GM21825 (cell line): Measurements from ENCODE around the gene EPN2.

Source experiments
- ATAC-seq: cut with Tn5 transposase; IDR thresholded peaks from one replicate; pipeline ENCODE4 v1.9.1; 2021; ENCODE audit warnings: mild to moderate bottlenecking, moderate library complexity; ENCODE audit not compliant: unreplicated experiment

EPN2 gene

DNA sequence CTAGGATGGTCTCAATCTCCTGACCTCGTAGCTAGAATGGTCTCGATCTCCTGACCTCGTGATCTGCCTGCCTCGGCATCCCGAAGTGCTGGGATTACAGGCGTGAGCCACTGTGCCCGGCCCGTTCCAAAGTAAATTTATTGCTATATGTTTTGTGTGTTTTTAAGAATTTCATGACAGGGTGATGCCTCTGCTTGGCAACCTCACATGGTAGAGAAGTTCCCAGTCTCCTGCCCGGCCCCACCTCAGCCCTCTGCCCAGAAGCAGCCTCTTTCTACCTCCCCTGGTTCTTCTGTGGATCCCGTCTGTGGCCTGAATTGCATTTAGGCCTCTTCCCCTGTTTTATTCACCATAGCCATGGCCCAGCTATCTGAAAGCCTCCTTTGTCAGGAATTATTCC is 70.4 kb downstream of the EPN2 start:
- ATAC-seq: no peak

DNA sequence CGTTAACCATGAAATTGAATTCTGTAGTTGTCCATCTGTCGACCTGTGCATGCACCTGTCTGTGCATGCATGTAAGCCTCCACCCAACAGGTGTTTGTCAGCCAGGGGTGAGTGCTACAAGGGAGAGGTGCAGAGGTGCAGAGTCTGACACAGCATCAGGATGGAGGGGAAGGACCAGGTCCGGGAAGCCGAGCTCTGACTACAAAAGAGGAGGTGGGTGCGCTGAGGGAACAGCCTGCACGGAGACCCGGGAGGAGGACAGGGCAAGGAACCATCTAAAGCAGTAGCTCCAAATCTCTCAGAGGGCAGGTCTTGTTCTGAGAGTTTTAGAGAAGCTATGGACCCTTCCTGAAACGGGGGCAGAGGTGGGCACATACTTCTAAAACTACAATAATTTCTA is 71.2 kb downstream of the EPN2 start:
- no peak for ATAC-seq

DNA sequence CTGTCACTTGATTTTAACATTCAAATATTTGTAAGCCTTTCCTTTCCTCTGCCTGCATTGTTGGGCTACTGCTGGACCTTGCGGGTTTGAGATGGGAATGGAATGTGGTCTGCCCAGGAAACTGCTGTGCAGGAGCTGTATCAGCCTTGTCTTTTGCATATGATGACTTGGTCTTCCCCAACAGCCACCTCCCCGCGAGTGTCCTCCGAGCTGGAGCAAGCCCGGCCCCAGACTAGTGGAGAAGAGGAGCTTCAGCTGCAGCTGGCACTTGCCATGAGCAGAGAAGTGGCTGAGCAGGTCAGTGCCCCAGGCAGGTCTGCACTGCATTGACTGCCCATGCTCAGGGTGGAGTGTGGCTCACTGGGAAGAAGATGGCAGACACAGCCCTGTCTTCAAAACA is 72.5 kb downstream of the EPN2 start:
- ATAC-seq: no peak

- ATAC-seq: no peak
These were observed 73.0 kb downstream of the EPN2 start for GRCh38 chr17:19310151-19310550.

DNA sequence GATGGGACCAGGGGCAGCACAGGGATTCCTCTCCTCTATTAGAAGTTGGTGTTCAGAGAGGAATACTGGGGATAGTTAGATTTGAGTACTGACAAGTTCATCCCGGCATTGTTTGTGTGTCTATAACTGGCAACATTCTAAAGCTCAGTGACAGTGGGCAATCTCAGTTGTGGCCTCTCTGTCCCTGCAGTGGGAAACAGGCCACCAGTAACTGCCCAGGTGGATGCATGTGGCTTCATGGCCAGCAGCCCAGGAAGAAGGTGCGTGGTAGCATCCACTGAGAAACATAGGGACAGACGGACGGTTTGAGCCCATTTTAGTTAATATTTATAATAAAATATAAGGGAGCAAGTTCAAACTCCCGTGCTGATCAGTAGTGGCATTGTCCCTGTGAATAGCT is 73.8 kb downstream of the EPN2 start:
- no peak for ATAC-seq

DNA sequence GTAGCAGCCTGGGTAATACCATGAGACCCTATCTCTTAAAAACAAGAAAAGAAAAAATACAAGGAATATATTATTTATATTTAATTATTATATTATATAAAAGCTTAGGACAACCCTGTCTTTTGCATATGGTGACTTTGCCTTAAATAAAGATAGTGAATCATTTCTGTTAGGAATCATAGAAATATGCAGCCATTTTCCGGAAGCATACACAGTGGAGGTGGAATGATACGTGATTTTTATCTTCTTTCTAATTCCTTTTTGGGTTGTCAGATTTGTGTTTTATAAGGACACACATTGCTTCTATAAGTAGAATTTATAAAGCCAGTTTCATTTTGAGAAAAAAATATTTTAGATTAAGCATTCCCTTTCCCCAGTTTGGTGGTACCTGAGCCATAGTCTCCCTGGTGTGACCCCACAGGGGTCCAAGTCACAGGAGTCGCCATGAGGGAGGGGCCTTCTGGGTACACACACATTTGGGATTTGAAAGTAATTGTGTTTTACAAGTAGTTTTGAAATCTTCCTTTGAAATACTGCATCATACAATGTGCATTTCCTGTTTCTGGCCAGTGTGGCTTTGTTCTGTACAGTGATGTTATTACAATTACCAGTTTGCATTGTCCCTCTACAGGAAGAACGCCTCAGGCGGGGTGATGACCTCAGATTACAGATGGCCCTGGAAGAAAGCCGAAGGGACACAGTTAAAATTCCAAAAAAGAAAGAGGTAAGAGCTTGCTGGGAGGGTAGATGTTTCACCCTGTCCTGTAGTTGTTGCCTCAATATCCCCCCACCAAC is 74.5 kb downstream of the EPN2 start:
- no peak for ATAC-seq

- no peak for ATAC-seq
These were observed 75.2 kb downstream of the EPN2 start for GRCh38 chr17:19312406-19312805.

GRCh38 chr17:19313066-19313745 is 76.0 kb downstream of the EPN2 start:
- no peak for ATAC-seq

DNA sequence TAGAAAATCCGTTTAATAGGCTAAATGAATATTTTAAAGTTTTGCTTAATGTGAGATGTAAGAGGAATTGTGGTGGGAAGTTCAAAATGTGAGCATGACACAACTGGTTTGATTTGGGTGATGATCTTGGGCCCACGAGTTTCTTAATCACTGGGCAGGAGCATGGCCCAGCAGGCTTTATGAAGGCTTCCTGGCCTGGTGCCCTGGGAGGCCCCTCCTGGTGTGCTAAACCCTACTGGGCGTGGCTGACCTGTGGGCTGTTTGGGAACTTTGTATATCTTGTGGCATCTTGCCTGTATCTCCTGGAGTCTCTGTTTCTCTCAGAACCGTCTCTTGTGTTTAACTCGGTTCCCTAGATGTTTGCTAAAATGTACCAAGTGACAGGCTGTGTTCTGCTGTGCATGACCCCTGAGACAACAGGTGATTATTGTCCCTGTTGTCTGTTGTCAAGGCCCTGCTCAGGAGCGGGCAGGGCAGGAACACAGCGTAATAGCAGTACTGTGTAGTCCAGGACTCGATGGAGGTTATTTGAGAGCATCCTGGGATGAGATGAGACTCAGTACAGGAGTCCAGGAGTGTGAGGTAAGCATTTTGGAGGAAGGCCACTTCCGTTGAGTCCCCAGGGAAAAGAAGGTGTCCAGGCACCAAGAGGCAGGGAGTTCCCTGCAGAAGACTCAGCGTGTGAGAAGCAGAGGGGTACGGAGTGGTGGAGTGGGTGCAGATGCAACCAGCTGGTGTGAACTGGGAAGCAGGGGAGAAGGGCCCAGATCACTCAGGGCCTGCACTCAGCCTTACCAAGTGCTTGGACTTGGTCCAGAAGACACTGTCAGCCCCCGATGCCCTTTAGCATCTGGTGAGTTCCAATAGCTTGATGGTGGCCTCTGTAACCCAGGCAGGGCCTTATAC is 76.8 kb downstream of the EPN2 start:
- no peak for ATAC-seq

- ATAC-seq: no peak
These were observed 77.9 kb downstream of the EPN2 start for GRCh38 chr17:19315104-19315503.

- no peak for ATAC-seq
These were observed 79.7 kb downstream of the EPN2 start for GRCh38 chr17:19316761-19317358.

- no peak for ATAC-seq
These were observed 80.4 kb downstream of the EPN2 start for GRCh38 chr17:19317359-19318095.

GRCh38 chr17:19318611-19319010 is 81.4 kb downstream of the EPN2 start:
- ATAC-seq: no peak

GRCh38 chr17:19319771-19320505 is 82.8 kb downstream of the EPN2 start:
- no peak for ATAC-seq

DNA sequence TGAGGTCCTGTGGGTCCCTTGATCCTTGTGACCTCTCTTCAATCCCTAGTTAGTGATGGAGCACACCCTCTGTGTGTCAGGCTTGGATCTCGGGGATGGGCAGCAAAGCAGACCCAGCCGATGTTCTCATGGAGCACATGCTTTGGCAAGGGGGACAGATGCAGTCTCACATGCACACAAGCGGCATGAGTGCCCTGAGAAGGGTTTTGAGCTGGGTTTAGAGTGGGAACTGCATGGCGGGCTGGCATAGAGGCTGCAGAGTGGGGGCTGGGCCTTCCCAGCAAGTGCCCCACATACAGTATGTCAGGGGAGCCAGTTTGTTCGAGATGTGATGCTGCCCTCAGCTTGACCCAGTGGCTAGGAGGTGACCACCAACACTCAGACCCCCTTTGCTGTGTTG is 83.7 kb downstream of the EPN2 start:
- ATAC-seq: no peak

DNA sequence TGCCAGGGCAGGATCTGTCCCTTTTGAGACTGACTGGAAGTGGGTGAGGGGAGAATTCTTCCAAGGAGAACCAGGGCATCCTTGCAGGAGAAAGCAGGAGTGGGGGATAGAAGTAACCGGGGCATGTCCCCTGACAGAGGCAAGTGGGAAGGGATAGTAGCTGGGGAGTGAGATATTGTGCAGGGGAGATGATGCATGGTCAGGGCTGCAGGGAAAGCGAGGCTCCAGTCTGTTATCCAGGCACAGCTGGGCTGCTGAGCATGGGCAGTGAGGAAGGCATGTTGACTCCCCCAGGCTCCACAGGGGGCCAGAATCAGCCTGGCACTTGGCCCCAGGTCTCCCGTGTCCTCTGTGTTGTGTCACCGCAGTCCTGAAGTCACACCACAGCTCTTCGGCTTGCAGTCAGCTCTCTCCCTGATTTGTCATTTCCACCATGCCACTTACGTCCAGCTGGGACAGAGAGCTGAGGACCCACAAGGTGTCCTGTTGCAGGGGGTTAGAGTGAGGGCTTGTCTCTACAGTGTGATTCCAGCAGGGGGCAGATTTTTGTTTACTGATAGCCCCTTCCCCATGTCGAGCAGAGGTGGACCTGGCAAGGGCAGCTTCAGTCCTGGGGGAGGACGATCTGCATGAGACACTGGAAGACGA is 84.4 kb downstream of the EPN2 start:
- ATAC-seq: no peak

DNA sequence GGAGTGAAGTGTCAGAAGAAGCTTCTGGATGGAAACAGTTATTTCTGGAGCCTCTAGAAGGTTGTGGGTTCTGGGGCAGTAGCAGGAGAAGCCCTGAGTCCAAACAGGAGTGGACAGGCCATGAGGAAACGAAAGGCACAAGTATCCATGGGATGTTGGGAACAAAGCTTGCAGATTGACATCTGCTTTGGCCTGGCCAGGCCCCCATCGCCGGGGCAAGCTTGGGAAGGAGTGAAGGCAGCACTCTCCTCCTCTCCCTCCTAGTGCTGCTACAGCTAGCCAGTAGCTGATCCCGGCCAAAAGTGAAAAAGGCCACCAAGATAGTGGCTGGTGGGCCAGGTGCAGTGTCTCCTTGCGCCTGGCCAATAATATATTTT is 85.0 kb downstream of the EPN2 start:
- no peak for ATAC-seq

- no peak for ATAC-seq
These were observed 85.7 kb downstream of the EPN2 start for GRCh38 chr17:19322861-19323260.

DNA sequence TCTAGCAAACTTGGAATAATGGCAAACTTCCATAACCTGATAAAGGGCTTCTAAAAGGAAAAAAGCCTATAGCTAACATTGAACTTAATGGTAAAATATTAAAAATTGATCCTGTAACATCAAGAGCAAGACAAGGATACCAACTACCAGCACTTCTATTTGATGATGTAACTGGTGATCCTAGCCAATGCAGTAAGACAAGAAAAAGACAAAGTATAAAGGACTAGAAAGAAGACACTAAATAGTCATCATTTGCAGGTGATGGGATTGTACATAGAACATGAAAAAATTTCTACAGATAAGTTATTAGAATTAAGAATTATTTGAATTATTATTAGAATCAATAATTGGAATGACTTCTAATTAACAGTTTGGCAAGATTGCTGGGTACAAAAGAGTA is 88.4 kb downstream of the EPN2 start:
- ATAC-seq: no peak
